HepG2 (cell line): Measurements from ENCODE around the gene B4GALT5. TPM values are rescaled to one million over a fixed set of nuclear protein-coding genes. Genes with fewer than 3 reads are reported as not detected.

ENCODE experiments used
- DZIP1 ChIP-seq: sonication (generic); formaldehyde crosslinking; IDR thresholded peaks from 2 replicates; pipeline ENCODE4 v1.5.0; 2020; ENCODE audit warnings: mild to moderate bottlenecking, missing genetic modification reagents
- GABPB1 ChIP-seq: IDR thresholded peaks from 2 replicates; pipeline ENCODE4 v1.6.1; 2016; ENCODE audit warnings: mild to moderate bottlenecking, missing genetic modification reagents, moderate library complexity, missing compliant biosample characterization
- HBP1 ChIP-seq: IDR thresholded peaks from 2 replicates; pipeline ENCODE4 v1.6.1; 2016; ENCODE audit warnings: low read depth, control low read depth
- JUND ChIP-seq: sonication (generic); formaldehyde crosslinking; IDR thresholded peaks from 2 replicates; pipeline ENCODE4 v1.8.0; 2022; ENCODE audit warnings: mild to moderate bottlenecking, missing genetic modification reagents
- NFIB ChIP-seq: sonication (generic); formaldehyde crosslinking; IDR thresholded peaks from 2 replicates; pipeline ENCODE4 v1.9.0; 2021; ENCODE audit warnings: missing genetic modification reagents, mild to moderate bottlenecking, borderline replicate concordance
- NFYB ChIP-seq: sonication (generic); formaldehyde crosslinking; IDR thresholded peaks from 2 replicates; pipeline ENCODE4 v1.4.0; 2020; ENCODE audit warnings: missing genetic modification reagents
- RNF219 ChIP-seq: sonication (generic); formaldehyde crosslinking; IDR thresholded peaks from 2 replicates; pipeline ENCODE4 v1.5.0; 2020; ENCODE audit warnings: mild to moderate bottlenecking, missing genetic modification reagents
- SAP130 ChIP-seq: IDR thresholded peaks from 2 replicates; pipeline ENCODE4 v1.6.1; 2016; ENCODE audit warnings: low read depth
- SP1 ChIP-seq, 2 experiments: fragments of 450-650 bp in 1 of 2; sonication (generic) in 1 of 2; formaldehyde crosslinking in 1 of 2; IDR thresholded peaks; 2 replicates each; pipeline versions ENCODE4 v1.4.0 to v1.6.1; 2016 to 2020; ENCODE audit warnings: missing genetic modification reagents in 1 of 2
- ZBTB43 ChIP-seq: sonication (generic); formaldehyde crosslinking; conservative IDR thresholded peaks from 2 replicates; pipeline ENCODE4 v1.4.0; 2020; ENCODE audit warnings: missing genetic modification reagents
- ZNF24 ChIP-seq: fragments of 450-650 bp; IDR thresholded peaks from 2 replicates; pipeline ENCODE4 v1.6.1; 2017; ENCODE audit warnings: antibody characterized with exemption, mild to moderate bottlenecking
- ZNF280D ChIP-seq: sonication (generic); formaldehyde crosslinking; IDR thresholded peaks from 2 replicates; pipeline ENCODE4 v1.5.1; 2020; ENCODE audit warnings: mild to moderate bottlenecking, missing genetic modification reagents
- ZNF784 ChIP-seq: sonication (generic); formaldehyde crosslinking; IDR thresholded peaks from 2 replicates; pipeline ENCODE4 v1.5.1; 2020; ENCODE audit warnings: missing genetic modification reagents, mild to moderate bottlenecking, borderline replicate concordance
- ZNF816 ChIP-seq: sonication (generic); formaldehyde crosslinking; IDR thresholded peaks from 2 replicates; pipeline ENCODE4 v1.8.0; 2022; ENCODE audit warnings: missing genetic modification reagents, mild to moderate bottlenecking, borderline replicate concordance
- ZZZ3 ChIP-seq: sonication (generic); formaldehyde crosslinking; IDR thresholded peaks from 2 replicates; pipeline ENCODE4 v1.4.0; 2020; ENCODE audit warnings: missing genetic modification reagents, mild to moderate bottlenecking, borderline replicate concordance
- polyA plus RNA-seq, 8 experiments: library from polyadenylated mRNA; depleted of rRNA in 3 of 8; stranded (reverse) in 7 of 8; unstranded in 1 of 8; fragments of >200 nt; fragmentation: Illumina TruSeq in 4 of 8; extraction: Trizol in 4 of 8; gene quantifications; 2 replicates each; pipeline versions ENCODE4 v1.2.1 to v1.2.3, GENCODE V29; 2011 to 2016; ENCODE audit warnings: low read depth in 4 of 8, missing spikeins in 1 of 8, mixed read lengths in 1 of 8; ENCODE audit not compliant: insufficient read depth in 1 of 8
- total RNA-seq, 5 experiments: library from RNA; depleted of rRNA; stranded (reverse); fragments of >200 nt; fragmentation: Illumina TruSeq; extraction: Trizol; gene quantifications; 2 replicates each; pipeline ENCODE4 v1.2.3, GENCODE V29; 2016; ENCODE audit warnings: low read depth in 1 of 5

The B4GALT5 gene
- total and polyA plus RNA-seq, 2 of the 13 experiments (the other 11 are each of a cell fraction or from before 2014, with no cell fraction given), result 27.3 to 30.9 TPM

- TF ChIP-seq DZIP1 (CRISPR knock-in tag) (no peak), ZNF784 (CRISPR knock-in tag) (no peak), GABPB1 (CRISPR knock-in tag) (peak; percentile 62), HBP1 (no peak), SAP130 (CRISPR knock-in tag) (peak; percentile 65), ZBTB43 (no peak; the same call in 1 of the 2 replicates), ZNF816 (CRISPR knock-in tag) (no peak), NFIB (no peak), ZZZ3 (CRISPR knock-in tag) (no peak), NFYB (CRISPR knock-in tag) (0 out of 2 replicates have a peak, but pooled peaks have one; percentile 7), SP1 (IDR thresholded peaks at IDR 0.05) (no peak), SP1 (CRISPR knock-in tag; IDR thresholded peaks at IDR 0.05) (peak; percentile 49; the same call in 1 of the 2 replicates), ZNF24 (peak; percentile 97), RNF219 (CRISPR knock-in tag) (no peak; the same call in 1 of the 2 replicates), ZNF280D (CRISPR knock-in tag) (peak; percentile 16; the same call in 1 of the 2 replicates), JUND (0 out of 2 replicates have a peak, but pooled peaks have one; percentile 19)
Measured at GRCh38 chr20:49713753-49714712, at the start of gene B4GALT5 (continued).
